Ecto neural progenitor cell (in vitro differentiated cells): ENCODE data around the gene SLC29A1.
"Not testable (repeated sequence)": the region's sequence is repeated elsewhere in the genome, so short reads cannot be mapped to it uniquely, and the experiment has no call there.

Experiments
- DNase-seq: peaks from one replicate; pipeline ENCODE4 v3.0.0-alpha.2; 2018; ENCODE audit warnings: low spot score

The SLC29A1 gene

GRCh38 chr6:44223319-44224028 lies at the start of gene SLC29A1:
Gene SLC29A1 (plus strand): TSS chr6:44223595. CDS start chr6:44227314, 3,719 bp downstream.
- DNase-seq, result peak; percentile 89

- no peak for DNase-seq
Measured at GRCh38 chr6:44176130-44176761, 47.1 kb upstream of the SLC29A1 start.

- no peak for DNase-seq
Measured at GRCh38 chr6:44176762-44177509, 46.5 kb upstream of the SLC29A1 start.

- peak; percentile 52 for DNase-seq
Measured at GRCh38 chr6:44177691-44178423, 45.5 kb upstream of the SLC29A1 start.

- DNase-seq, result no peak
Measured at GRCh38 chr6:44178424-44179071, 44.8 kb upstream of the SLC29A1 start.

- no peak for DNase-seq
Measured at GRCh38 chr6:44179072-44179536, 44.3 kb upstream of the SLC29A1 start.

- DNase-seq, result no peak
Measured at GRCh38 chr6:44179648-44180047, 43.7 kb upstream of the SLC29A1 start.

GRCh38 chr6:44180406-44180805 lies 43.0 kb upstream of the SLC29A1 start:
- no peak for DNase-seq

GRCh38 chr6:44180886-44181285 lies 42.5 kb upstream of the SLC29A1 start:
- DNase-seq, result no peak

GRCh38 chr6:44181784-44182183 lies 41.6 kb upstream of the SLC29A1 start:
- DNase-seq, result not testable (repeated sequence)

- DNase-seq, result no peak
Measured at GRCh38 chr6:44182911-44183390, 40.4 kb upstream of the SLC29A1 start.

- DNase-seq, result no peak
Measured at GRCh38 chr6:44183783-44184182, 39.6 kb upstream of the SLC29A1 start.

GRCh38 chr6:44185356-44185755 lies 38.0 kb upstream of the SLC29A1 start:
- DNase-seq, result not testable (repeated sequence)

GRCh38 chr6:44185953-44186634 lies 37.3 kb upstream of the SLC29A1 start:
- DNase-seq, result no peak

- DNase-seq, result no peak
Measured at GRCh38 chr6:44186635-44187025, 36.8 kb upstream of the SLC29A1 start.

- DNase-seq, result no peak
Measured at GRCh38 chr6:44188819-44189218, 34.6 kb upstream of the SLC29A1 start.

GRCh38 chr6:44189257-44189656 lies 34.1 kb upstream of the SLC29A1 start:
- no peak for DNase-seq

- DNase-seq, result no peak
Measured at GRCh38 chr6:44190715-44191114, 32.7 kb upstream of the SLC29A1 start.

- no peak for DNase-seq
Measured at GRCh38 chr6:44192428-44193041, 30.9 kb upstream of the SLC29A1 start.

GRCh38 chr6:44193307-44193910 lies 30.0 kb upstream of the SLC29A1 start:
- DNase-seq, result no peak
